ENCODE measurements around the gene TRAPPC4.
"Not testable (repeated sequence)": the region's sequence is repeated elsewhere in the genome, so short reads cannot be mapped to it uniquely, and the experiment has no call there.

TRAPPC4 gene

DNA sequence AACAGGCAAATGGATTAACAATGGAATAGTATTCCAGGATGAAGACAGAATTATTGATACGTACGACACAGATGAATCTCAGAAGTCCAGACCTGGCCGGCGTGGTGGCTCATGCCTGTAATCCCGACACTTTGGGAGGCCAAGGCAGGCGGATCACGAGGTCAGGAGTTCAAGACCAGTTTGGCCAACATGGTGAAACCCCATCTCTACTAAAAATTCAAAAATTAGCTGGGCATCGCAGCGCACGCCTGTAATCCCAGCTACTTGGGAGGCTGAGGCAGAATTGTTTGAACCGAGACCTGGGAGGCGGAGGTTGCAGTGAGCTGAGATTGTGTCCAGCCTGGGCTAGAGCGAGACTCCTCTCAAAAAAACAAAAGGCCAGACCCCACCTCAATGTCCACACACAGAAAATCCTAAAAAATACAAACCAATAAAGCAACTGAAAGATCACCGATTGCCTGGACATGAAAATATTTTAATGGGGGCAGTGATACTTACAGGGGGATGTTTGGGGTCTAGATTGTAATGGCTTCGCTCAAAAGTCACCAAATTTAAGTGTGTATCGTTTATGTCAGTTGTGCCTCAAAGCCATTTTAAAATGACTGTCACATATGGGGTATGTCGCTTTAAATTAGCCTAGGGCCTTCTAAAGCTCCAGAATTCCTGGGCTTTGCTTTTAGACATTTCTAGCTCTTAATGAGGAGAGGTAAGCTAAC, 4.2 kb upstream of the TRAPPC4 start:
- DNase-seq, result no peak

DNA sequence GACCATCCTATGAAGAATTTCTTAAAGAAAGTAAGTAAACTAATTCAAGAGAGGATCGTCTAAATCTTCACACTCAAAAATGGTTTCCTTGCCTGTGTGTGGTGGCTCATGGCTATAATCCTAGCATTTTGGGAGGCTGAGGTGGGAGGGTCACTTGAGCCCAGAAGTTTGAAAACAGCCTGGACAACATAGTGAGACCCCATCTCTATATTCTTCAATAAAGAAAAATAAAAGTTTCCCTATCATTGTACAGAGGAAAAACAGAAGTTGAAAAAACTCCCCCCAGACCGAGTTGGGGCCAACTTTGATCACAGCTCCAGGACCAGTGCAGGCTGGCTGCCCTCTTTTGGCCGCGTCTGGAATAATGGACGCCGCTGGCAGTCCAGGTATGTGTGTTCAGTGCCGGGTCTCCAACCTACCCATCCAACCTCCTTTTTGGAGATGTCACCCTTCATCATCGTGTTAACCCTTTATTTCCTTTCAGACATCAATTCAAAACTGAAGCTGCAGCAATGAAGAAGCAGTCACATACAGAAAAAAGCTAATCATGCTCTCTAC, 3.4 kb upstream of the TRAPPC4 start:
- DNase-seq, result no peak

DNA sequence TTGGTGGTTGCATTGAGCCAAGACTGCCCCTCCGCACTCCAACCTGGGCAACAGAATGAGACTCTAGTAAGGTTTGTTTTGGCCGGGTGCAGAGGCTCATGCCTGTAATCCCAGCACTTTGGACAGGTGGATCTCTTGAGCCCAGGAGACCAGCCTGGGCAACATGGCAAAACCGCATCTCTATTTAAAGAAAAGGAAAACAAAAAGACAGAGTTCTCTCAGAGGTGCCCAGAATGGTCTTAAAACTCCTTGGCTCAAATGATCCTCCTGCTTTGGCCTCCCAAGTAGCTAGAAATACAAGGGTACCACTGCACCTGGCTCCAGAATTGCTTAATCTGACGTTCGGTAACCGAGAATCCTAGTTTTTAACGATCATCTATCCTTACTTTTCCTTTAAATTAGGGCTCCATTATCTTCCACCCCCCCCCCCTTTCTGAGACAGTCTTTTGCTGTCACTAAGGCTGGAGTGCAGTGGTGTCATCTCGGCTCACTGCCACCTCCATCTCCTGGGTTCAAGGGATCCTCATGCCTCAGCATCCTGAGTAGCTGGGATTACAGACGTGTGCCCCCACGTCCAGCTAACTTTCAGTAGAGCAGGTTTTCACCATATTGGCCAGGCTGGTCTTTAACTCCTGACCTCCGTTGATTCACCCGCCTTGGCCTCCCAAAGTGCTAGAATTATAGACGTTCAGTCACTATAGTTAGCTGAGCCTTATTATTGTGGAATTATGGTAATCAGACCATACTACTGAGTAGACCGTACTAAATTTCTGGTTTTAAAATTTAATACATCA, 2.2 kb upstream of the TRAPPC4 start:
- no peak for DNase-seq

DNA sequence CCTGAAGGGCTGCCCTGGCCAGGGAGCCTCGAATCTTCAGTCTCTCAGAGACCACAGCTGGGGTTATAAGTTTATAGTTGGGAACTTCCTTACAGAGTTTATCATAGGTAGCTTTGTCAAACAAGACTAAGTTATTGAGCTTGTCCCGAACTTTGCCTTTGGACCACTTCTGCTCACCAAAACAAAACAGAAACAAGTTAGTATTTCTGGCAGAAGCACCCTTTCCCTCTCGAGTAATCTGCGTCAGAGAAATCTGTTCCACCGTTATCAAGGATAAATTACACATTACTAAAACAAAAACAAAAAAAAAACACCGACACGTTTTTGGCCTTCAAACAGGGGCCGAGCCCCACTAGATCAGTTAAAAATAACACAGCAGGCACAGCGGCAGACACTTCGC, 1.2 kb upstream of the TRAPPC4 start:
- not testable (repeated sequence) for DNase-seq

DNA sequence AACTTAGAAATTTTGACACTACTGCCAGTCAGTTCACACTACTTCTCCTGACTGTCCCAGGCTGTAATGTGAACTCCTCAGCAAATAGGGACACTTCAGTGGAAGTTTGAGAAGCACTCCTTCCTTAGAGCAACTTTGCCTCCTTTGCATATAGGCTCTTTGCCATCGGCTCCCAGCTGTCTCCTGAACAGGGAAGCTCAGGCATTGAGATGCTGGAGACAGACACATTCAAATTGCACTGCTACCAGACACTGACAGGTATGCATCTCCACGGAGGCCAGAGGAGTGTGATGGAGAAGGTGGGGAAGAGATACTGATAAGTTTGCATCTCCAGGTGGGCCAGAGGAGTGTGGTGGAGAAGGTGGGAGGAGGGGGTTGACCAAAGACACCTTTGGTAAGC, 1.4 kb downstream of the TRAPPC4 start:
- no peak for DNase-seq

DNA sequence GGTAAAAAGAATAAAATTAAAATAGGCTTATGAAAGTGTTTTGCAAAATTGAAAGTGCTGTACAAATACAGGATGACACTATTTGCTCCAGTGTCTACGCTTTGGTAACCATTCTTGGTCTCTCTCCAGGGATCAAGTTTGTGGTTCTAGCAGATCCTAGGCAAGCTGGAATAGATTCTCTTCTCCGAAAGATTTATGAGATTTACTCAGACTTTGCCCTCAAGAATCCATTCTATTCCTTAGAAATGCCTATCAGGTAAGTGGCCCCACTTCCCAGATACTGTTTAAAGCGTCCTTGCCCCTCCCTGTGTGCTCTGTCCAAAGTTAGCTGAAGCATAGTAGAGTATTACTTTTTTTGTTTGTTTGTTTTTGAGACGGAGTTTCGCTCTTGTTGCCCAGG, 3.1 kb downstream of the TRAPPC4 start:
- DNase-seq, result no peak

DNA sequence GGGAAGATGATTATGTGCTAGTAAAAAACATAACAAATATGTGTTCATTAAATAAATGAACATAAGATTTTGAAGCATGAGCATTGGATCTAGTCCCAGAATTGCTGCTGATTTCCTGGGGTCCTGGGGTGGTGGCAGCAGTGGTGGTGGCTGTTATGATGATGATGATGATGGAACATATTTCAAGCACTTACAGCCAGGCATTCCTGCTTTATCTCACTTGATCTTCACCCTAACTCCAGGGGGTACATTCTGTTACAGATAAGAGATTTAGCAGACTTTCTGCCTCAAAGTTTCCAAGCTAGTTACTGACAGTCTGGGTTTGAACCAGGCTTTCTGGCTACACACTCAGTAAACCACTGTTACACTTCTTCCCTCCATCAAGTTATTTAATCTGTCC, 5.2 kb downstream of the TRAPPC4 start:
- DNase-seq, result no peak

DNA sequence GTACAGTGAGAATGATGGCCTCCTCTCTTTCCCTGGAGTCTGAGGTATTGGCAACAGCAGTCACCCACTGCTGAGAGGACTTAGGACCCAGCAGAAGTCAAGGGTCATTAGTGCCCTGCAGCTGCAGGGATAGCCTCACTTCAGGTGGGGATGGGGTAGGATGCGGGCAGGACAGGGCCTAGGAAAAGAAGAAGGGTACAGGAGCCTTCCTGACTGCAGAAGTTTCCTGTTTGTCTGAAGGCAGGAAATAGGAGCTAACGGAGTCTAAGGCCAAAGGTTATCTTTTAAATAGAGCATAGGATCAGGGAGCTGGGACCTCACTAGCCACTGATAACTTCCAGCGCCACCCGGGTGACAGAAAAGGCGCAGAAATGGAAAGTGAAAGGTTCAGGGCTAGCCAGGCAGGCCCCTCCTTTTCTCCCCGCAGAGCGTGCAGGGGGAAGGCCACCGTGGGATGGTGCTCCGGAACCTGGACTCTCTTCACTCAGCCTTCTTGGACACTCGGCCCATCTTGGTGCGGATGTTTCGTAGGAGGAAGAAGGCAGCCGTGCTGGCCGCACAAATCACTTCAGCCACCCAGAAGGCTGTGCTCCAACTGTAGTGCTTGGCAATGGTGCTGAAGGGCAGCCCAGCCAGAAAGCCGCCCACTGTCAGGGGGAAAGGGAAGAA, 6.0 kb downstream of the TRAPPC4 start:
- no peak for DNase-seq

DNA sequence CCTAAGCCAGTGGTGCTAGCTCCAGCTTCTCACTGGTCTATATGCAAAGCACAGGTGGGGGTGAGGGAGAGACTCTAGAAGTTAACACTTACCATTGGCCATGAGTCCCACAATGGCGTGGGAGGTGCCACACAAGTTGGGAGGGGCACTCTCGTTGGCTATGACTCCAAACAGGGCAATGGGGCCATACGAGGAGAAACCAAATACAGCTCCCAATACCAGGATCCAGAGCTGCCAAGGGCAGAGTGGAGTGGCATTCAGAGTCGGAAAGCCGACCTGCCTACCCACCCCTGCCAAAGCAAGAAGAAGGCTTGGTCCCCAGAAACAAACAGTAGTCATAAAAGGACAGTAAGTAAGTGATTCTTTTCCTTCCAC, 6.5 kb downstream of the TRAPPC4 start:
- DNase-seq, result no peak

DNA sequence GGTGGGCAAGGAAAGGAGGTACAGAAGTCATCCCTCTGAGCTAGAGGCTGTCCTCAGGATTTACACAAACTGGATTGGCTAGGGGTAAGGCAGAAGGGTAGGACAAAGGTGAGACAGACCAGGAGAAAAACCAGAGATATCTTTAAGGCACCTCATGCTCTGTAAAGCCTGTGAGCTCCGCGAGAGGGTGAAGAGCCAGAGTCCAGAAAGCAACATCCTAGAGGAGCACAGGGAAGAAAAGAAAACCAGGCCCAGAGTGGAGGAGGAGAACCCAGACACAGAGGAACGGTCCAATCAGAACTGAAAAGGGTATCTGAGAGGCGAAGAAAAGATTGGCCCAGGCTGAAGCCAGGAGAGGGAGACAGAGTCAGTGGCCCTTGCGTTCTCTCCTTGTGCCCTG, 7.0 kb downstream of the TRAPPC4 start:
- no peak for DNase-seq

DNA sequence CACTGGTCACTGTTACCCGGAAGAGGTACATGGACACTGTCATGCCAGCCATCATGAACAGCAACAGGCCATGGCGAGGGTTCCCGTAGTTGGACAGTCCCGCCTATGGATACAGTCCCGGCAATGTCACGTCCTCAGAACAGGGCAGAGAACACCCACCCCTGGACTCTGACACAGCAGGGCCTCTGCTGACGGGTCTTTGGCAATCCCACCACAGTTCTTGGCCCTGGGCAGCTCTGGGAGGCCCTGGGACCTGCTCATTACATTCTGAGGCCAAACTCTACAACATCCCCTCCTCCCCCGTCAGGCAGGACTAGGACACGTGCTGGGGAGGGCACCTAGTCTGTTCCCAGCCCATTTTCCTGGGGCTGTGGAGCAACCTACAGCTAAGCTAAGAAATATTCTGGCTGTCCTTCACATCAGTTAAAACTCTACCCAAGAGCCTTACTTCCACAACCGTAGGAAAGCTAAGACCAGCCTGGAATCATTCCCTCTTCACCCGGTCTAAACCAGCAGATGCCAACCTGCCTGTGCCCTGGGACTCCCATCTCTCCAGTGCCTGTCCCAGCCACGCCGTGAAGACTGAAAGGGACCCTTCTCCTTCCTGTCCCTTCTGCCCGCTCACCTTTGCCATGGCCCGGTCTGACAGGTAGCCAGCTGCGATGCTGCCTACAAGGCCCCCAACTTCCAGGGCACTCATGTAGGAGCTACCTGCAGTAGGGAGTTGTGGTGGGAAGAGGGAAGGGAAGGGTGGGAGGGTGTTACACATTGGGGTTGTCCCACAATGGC, 7.6 kb downstream of the TRAPPC4 start:
- no peak for DNase-seq

DNA sequence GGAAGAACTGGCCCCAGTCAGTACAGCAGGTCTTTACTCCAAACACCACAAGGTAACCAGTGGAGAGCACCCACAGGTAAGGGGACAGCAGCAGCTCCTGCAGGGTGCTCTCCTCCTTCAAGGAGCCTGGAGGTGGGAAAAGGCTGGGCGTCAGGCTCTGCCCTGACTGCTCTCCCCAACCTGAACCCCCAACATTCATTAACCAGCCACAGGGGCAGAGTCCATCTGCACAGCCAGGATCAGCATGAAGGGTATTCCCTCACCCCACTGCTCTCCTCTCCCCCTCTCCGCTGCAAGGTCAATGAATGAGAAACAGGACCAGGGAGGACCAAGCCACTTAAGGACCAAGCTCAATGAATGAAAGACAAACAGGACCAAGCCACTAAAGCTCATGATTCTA, 8.4 kb downstream of the TRAPPC4 start:
- no peak for DNase-seq

DNA sequence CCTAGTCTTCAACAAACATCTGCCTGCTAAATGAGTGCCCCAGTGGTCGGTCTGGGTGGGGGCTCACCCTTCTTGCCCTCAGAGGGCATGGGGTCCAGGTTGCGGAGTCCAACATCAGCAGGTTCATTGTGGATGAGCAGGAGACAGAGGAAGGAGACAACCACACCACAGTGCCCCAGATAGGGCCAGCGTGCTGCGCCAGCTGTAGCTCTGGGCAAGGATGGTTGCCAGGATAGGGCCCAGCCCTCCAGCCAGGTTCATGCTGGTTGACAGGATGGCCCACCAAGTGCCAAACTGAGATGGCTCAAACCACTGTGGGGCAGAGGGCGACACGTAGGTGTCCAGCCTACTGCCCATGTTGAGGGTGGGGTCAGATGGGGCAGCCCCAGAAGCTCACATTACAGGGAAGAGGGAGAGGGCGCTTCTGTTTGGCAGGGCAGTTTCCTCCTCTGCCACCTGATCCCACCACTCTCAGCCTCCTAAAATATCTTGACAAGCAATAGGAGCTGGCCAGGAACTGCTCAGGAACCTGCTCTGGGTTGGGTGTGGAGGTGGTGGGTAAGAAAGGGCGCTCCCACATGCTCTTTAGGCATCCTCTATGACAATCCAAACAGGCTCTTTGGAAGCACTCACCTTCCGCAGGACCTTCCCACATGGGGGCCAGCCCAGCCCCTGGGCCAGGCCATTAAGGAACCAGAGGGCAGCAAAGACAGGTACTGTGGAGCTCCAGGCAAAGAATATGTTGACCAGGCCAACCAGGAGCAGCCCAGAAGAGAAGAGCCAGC, 9.2 kb downstream of the TRAPPC4 start:
- DNase-seq, result no peak

DNA sequence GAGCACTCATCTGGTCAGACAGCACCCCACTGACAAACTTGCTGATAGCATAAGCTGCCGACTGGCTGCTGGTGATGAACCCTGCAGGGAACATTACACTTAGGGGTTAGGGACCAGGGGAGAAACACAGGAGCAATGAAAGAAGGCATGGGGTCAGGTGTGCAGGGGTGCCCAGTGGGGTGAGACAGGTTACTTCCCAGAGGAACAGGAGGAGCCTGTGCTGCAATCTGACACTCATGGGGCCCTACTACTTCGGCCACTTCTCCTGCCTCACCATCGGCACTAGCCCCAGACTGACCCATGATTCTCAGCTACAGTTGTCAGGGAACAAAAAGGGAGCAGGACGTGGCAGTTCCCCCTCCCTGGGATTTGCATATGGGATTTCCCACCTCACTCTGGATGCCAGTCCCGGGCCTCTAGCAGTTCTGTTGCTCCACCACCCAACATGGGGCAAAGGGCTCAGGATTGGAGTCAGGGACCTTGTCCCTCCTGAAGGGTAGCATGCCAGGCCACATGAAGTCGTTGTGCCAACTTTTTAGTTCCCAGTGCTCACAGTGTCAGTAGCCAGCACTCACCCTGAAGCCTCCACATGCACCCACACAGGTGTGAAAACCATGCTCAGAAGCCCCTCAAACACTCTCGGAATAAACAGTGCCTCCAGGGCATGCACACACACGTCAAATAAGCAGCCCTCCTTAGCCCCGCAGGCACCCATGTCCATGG, 9.9 kb downstream of the TRAPPC4 start:
- no peak for DNase-seq

DNA sequence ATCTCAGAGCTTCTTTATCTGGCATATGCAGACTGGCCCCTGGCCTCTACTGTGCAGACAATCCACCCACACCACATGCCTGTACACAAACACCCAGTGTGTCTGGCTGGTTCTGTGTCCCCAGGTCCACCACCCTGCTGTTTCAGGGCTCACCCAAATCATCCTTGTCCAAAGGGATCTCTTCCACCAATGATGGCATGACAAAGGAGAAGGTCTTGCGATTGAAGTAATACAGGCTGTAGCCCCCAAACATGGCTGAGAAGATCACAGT, 10.4 kb downstream of the TRAPPC4 start:
- no peak for DNase-seq

DNA sequence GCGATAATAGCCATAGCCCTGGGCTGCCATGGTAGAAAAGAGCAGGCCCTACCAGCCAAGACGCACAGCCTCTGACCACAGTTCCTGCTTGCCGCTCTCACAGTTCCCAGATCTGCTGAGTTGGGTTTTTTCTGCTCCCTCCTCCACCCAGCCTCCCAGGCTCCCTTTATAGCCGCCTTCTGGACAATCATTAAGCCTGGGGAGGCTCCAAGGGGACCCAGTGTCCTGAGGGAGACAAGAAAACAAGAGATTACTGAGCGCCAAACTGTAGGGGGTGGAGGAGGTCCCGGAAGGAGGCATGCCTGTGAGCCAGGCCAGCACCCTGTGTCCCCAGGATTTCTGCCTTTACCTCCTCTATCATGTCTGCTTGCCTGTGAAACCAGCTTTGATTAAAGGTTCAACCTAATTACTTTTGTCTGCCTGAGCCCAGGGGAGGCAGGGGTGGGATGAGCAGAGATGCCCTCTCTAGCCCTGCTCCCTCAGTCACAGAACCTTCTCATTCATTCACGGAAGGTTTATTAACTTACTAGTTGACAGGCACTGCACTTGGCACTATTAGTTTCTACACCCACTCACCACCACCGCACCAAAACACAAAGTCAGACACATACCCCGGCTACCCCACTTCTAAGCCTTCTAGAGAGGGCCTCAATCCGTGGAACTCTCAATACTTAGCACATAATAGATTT, 10.9 kb downstream of the TRAPPC4 start:
- DNase-seq, result no peak

DNA sequence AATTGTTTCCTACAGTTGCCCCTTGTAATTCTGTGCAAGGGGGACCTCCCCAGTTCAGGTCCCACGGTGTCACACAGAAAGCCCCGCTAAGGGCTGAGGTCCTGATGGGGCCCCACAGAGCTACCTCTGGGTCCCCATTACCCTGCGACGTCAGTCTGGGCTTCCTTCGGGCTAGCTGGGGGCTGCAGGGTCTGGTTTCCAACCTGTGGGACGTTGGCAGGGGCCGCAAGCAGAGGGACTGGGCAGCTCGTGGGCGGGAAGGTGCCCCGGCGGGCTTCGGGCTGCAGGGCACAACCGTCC, 11.4 kb downstream of the TRAPPC4 start:
- no peak for DNase-seq

DNA sequence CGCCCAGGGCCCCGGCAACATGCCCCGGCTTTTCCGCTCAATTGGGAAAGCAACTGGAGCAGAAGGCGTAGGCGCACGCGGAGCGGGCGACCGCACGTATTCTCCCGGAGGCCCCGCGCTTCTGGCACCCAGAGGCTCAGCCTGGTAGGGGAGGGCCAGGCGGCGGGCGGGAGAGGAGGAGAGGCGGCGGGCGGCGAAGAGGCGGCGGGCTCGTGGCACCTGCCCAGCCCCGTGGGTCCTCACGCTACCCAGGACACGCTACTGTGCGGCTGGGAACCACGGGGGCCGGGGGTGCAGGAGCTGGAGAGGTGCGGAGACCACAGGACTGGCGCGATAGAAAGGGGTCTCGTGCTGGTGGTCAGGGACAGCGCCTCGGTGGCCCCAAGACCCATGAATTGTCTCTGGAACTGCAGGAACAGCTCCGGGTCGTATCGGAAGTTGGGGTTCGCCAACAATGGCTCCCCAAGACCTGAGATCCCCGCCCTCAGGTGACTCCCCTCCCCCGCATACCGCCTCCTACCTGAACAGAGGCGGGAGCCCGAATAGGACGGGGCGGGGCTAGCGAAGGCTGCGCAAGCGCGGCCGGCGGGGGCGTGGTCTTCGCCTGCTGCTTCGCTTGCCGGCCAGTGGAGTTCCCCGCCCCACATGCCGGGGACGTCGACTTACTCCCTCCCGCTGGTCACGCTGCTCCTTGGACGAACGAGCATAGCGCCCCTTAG, 11.9 kb downstream of the TRAPPC4 start, which contains the start of gene SLC37A4:
Gene SLC37A4, minus strand, starts transcription at position 549 of the 719 bp plus-strand sequence.
- peak; percentile 91 to 98 (median 96) for DNase-seq

DNA sequence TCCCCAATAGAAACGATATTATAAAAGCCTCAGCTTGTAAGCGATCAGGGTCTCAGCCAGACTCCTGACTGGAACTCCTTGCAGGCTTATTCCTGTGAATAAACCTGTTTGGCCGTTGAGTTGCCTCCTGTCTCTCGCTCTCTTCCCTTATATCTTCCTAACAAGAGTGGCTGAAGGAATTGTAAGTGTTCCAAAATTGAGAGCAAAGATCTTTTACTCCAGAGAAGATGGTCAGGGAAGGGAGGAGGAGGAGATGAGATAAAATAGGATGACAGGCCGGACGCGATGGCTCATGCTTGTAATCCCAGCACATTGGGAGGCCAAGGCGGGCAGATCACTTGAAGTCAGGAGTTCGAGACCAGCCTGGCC, 13.3 kb downstream of the TRAPPC4 start:
- no peak for DNase-seq

DNA sequence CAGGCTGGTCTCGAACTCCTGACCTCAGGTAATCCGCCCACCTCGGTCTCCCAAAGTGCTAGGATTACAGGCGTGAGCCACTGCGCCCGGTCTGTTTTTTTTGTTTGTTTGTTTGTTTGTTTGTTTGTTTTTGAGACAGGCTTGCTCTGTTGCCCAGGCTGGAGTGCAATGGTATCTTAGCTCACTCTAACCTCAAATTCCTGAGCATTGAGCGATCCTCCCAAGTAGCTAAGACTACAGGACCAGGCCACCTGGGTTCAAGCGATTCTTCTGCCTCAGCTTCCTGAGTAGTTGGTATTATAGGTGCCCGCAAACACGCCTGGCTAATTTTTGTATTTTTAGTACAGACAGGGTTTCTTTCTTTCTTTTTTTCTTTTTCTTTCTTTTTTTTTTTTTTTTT, 14.9 kb downstream of the TRAPPC4 start:
- DNase-seq, result not testable (repeated sequence)

DNA sequence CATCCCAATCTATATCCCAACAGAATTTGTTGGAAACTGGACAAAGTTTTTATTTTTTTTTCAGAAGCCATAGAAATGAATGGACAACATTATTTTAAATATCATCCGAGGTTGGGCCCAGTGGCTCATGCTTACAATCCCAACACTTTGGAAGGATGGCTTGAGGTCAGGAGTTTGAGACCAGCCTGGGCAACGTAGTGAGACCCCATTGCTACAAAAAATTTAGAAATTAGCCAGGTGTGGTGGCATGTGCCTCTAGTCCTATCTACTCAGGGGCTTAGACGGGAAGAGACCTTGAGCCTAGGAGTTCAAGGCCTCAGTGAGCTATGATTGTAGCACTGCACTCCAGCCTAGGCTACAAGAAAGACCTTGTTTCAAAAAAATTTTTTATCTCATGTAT, 16.2 kb downstream of the TRAPPC4 start:
- no peak for DNase-seq
